ENCODE data around the gene ESYT1.

The ESYT1 gene

DNA sequence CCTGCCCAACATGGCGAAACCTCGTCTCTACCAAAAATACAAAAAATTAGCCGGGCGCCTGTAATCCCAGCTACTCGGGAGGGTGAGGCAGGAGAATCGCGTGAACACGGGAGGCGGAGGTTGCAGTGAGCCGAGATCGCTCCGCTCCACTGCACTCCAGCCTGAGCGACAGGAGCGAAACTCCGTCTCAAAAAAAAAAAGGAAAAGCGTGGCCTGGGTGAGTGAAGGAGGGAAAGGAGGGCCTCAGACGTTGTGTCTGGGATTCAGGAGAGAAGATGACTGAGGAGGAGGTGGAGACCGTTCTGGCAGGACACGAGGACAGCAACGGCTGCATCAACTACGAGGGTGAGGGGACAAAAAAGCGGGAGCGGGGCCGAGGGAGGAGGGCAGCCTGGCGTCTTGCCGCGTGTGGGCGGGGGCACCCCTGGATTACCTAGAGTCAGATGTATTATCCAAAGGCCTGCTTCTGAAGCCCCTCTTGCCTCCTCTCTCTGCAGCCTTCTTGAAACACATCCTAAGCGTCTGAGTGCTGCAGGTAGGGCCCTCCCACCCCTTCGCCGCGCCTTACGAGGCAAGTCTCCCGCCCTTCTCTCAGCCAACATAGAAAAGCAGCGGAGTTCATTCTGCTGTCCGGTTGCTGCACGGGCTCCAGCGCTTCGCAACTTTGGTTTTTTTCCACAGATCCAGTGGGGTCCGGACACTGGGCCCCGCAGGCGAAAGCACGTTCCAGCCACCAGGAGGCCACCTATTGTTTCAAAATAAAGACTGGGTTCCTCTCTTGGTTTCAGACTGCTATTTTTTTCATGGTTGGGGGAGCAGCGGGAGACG is 29.3 kb downstream of the ESYT1 start (continued):
- peak; percentile 70 for TF ChIP-seq ZFP69B (tag by site-specific recombination; IDR thresholded peaks at IDR 0.05)
- TF ChIP-seq ZNF10 (tag by site-specific recombination; IDR thresholded peaks at IDR 0.05) = no peak
- TF ChIP-seq GLIS1 (tag by site-specific recombination; IDR thresholded peaks at IDR 0.05) = peak; percentile 20; the same call in 1 of the 2 replicates
- TF ChIP-seq KLF8 (tag by site-specific recombination; IDR thresholded peaks at IDR 0.05) = peak; percentile 41
- TF ChIP-seq TRIM28 (IDR thresholded peaks at IDR 0.05; ENCODE audit: borderline replicate concordance, low read length) = peak; percentile 3; the same call in 1 of the 2 replicates
- TF ChIP-seq ZNF585B (tag by site-specific recombination; IDR thresholded peaks at IDR 0.05) = no peak
- TF ChIP-seq, protein P1, sequence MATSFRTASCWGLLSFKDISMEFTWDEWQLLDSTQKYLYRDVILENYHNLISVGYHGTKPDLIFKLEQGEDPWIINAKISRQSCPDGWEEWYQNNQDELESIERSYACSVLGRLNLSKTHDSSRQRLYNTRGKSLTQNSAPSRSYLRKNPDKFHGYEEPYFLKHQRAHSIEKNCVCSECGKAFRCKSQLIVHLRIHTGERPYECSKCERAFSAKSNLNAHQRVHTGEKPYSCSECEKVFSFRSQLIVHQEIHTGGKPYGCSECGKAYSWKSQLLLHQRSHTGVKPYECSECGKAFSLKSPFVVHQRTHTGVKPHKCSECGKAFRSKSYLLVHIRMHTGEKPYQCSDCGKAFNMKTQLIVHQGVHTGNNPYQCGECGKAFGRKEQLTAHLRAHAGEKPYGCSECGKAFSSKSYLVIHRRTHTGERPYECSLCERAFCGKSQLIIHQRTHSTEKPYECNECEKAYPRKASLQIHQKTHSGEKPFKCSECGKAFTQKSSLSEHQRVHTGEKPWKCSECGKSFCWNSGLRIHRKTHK (tag by site-specific recombination; IDR thresholded peaks at IDR 0.05) = no peak
- TF ChIP-seq, protein P2, sequence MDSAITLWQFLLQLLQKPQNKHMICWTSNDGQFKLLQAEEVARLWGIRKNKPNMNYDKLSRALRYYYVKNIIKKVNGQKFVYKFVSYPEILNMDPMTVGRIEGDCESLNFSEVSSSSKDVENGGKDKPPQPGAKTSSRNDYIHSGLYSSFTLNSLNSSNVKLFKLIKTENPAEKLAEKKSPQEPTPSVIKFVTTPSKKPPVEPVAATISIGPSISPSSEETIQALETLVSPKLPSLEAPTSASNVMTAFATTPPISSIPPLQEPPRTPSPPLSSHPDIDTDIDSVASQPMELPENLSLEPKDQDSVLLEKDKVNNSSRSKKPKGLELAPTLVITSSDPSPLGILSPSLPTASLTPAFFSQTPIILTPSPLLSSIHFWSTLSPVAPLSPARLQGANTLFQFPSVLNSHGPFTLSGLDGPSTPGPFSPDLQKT (IDR thresholded peaks at IDR 0.05; ENCODE audit: borderline replicate concordance, low read depth, low read length) = no peak
- TF ChIP-seq ZNF473 (tag by site-specific recombination; IDR thresholded peaks at IDR 0.05) = no peak
- TF ChIP-seq, protein P3, sequence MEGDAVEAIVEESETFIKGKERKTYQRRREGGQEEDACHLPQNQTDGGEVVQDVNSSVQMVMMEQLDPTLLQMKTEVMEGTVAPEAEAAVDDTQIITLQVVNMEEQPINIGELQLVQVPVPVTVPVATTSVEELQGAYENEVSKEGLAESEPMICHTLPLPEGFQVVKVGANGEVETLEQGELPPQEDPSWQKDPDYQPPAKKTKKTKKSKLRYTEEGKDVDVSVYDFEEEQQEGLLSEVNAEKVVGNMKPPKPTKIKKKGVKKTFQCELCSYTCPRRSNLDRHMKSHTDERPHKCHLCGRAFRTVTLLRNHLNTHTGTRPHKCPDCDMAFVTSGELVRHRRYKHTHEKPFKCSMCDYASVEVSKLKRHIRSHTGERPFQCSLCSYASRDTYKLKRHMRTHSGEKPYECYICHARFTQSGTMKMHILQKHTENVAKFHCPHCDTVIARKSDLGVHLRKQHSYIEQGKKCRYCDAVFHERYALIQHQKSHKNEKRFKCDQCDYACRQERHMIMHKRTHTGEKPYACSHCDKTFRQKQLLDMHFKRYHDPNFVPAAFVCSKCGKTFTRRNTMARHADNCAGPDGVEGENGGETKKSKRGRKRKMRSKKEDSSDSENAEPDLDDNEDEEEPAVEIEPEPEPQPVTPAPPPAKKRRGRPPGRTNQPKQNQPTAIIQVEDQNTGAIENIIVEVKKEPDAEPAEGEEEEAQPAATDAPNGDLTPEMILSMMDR (tag by site-specific recombination; IDR thresholded peaks at IDR 0.05) = peak; percentile 71
- no peak for TF ChIP-seq ZNF530 (tag by site-specific recombination; IDR thresholded peaks at IDR 0.05; ENCODE audit: low read depth)
- TF ChIP-seq FEZF1 (tag by site-specific recombination; IDR thresholded peaks at IDR 0.05) = no peak
- 0 out of 2 replicates have a peak, but pooled peaks have one; percentile 30 for TF ChIP-seq SCRT2 (tag by site-specific recombination; IDR thresholded peaks at IDR 0.05)
- TF ChIP-seq, protein P4, sequence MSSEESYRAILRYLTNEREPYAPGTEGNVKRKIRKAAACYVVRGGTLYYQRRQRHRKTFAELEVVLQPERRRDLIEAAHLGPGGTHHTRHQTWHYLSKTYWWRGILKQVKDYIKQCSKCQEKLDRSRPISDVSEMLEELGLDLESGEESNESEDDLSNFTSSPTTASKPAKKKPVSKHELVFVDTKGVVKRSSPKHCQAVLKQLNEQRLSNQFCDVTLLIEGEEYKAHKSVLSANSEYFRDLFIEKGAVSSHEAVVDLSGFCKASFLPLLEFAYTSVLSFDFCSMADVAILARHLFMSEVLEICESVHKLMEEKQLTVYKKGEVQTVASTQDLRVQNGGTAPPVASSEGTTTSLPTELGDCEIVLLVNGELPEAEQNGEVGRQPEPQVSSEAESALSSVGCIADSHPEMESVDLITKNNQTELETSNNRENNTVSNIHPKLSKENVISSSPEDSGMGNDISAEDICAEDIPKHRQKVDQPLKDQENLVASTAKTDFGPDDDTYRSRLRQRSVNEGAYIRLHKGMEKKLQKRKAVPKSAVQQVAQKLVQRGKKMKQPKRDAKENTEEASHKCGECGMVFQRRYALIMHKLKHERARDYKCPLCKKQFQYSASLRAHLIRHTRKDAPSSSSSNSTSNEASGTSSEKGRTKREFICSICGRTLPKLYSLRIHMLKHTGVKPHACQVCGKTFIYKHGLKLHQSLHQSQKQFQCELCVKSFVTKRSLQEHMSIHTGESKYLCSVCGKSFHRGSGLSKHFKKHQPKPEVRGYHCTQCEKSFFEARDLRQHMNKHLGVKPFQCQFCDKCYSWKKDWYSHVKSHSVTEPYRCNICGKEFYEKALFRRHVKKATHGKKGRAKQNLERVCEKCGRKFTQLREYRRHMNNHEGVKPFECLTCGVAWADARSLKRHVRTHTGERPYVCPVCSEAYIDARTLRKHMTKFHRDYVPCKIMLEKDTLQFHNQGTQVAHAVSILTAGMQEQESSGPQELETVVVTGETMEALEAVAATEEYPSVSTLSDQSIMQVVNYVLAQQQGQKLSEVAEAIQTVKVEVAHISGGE (tag by site-specific recombination; conservative IDR thresholded peaks at IDR 0.05; ENCODE audit: low read depth) = 0 out of 2 replicates have a peak, but pooled peaks have one; percentile 6
- TF ChIP-seq KLF16 (tag by site-specific recombination; IDR thresholded peaks at IDR 0.05) = peak; percentile 45; the same call in 1 of the 2 replicates
- TF ChIP-seq, protein P5, sequence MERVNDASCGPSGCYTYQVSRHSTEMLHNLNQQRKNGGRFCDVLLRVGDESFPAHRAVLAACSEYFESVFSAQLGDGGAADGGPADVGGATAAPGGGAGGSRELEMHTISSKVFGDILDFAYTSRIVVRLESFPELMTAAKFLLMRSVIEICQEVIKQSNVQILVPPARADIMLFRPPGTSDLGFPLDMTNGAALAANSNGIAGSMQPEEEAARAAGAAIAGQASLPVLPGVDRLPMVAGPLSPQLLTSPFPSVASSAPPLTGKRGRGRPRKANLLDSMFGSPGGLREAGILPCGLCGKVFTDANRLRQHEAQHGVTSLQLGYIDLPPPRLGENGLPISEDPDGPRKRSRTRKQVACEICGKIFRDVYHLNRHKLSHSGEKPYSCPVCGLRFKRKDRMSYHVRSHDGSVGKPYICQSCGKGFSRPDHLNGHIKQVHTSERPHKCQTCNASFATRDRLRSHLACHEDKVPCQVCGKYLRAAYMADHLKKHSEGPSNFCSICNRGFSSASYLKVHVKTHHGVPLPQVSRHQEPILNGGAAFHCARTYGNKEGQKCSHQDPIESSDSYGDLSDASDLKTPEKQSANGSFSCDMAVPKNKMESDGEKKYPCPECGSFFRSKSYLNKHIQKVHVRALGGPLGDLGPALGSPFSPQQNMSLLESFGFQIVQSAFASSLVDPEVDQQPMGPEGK (tag by site-specific recombination; IDR thresholded peaks at IDR 0.05) = no peak
- TF ChIP-seq ZNF830 (tag by site-specific recombination; IDR thresholded peaks at IDR 0.05; ENCODE audit: low read depth) = no peak
- TF ChIP-seq, protein P6, sequence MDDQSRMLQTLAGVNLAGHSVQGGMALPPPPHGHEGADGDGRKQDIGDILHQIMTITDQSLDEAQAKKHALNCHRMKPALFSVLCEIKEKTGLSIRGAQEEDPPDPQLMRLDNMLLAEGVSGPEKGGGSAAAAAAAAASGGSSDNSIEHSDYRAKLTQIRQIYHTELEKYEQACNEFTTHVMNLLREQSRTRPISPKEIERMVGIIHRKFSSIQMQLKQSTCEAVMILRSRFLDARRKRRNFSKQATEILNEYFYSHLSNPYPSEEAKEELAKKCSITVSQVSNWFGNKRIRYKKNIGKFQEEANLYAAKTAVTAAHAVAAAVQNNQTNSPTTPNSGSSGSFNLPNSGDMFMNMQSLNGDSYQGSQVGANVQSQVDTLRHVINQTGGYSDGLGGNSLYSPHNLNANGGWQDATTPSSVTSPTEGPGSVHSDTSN (CRISPR knock-in tag; IDR thresholded peaks at IDR 0.05) = no peak
- no peak for TF ChIP-seq HOXD13 (CRISPR knock-in tag; IDR thresholded peaks at IDR 0.05; ENCODE audit: borderline replicate concordance)
- TF ChIP-seq MZF1 (tag by site-specific recombination; IDR thresholded peaks at IDR 0.05; ENCODE audit: borderline replicate concordance) = no peak
- TF ChIP-seq ZBTB20 (tag by site-specific recombination; IDR thresholded peaks at IDR 0.05) = peak; percentile 63
- TF ChIP-seq MYNN (tag by site-specific recombination; IDR thresholded peaks at IDR 0.05; ENCODE audit: borderline replicate concordance) = peak; percentile 60; the same call in 1 of the 2 replicates
- TF ChIP-seq, protein P7, sequence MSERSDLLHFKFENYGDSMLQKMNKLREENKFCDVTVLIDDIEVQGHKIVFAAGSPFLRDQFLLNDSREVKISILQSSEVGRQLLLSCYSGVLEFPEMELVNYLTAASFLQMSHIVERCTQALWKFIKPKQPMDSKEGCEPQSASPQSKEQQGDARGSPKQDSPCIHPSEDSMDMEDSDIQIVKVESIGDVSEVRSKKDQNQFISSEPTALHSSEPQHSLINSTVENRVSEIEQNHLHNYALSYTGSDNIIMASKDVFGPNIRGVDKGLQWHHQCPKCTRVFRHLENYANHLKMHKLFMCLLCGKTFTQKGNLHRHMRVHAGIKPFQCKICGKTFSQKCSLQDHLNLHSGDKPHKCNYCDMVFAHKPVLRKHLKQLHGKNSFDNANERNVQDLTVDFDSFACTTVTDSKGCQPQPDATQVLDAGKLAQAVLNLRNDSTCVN (tag by site-specific recombination; optimal IDR thresholded peaks at IDR 0.05) = peak; percentile 12
- no peak for TF ChIP-seq RBAK (tag by site-specific recombination; IDR thresholded peaks at IDR 0.05)
